Spleen (tissue), 7 donors: ENCODE data around the gene PDE2A.

Experiments
- POLR2AphosphoS5 ChIP-seq, 3 donors: sonication (generic); formaldehyde crosslinking; IDR thresholded peaks; one replicate each; pipeline ENCODE4 v1.5.1; 2017; ENCODE audit warnings: antibody characterized with exemption in 3 of 3
- TF ChIP-seq, protein P1 (sequence below), 11 experiments: fragments of 200-600 bp in 7 of 11; fragments of 450-650 bp in 4 of 11; sonication (generic) in 4 of 11; IDR thresholded peaks in 8 of 11; conservative IDR thresholded peaks in 3 of 11; 1 replicate in 7 of 11; 2 replicates in 4 of 11; pipeline versions ENCODE4 v1.4.0 to v1.8.0; 2016 to 2021; ENCODE audit warnings: antibody characterized with exemption in 11 of 11, inconsistent platforms in 4 of 11, mild to moderate bottlenecking in 1 of 11
- donor health status: DM: no; HTN: no; CAD: no; lungs with moderate emphysema.
- donor health status: DM: no; HTN: no; CAD: no.
- donor health status: DM: no; HTN: no; CAD: no.

DNA sequence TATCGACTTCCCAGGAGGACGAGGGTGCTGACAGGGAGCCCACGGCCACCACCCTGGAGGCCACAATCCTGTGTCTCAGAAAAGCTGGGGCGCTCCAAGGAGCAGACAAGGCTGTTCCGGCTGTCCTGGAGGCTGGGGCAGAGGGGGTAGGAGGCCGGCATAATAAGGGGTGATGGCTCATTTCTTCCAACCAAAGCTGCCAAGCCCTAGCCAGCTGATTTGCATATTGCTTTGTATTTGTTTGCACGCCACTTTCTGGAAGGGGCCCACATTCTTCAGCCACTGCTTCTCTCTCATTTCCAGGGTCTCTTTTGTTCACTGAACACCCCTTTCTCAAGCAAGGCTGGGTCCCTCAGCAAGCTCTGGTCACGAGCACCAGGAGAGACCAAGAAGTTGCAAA is 4.7 kb downstream of the PDE2A start:
- no peak for TF ChIP-seq POLR2AphosphoS5 (IDR thresholded peaks at IDR 0.05)
- TF ChIP-seq, protein P1, sequence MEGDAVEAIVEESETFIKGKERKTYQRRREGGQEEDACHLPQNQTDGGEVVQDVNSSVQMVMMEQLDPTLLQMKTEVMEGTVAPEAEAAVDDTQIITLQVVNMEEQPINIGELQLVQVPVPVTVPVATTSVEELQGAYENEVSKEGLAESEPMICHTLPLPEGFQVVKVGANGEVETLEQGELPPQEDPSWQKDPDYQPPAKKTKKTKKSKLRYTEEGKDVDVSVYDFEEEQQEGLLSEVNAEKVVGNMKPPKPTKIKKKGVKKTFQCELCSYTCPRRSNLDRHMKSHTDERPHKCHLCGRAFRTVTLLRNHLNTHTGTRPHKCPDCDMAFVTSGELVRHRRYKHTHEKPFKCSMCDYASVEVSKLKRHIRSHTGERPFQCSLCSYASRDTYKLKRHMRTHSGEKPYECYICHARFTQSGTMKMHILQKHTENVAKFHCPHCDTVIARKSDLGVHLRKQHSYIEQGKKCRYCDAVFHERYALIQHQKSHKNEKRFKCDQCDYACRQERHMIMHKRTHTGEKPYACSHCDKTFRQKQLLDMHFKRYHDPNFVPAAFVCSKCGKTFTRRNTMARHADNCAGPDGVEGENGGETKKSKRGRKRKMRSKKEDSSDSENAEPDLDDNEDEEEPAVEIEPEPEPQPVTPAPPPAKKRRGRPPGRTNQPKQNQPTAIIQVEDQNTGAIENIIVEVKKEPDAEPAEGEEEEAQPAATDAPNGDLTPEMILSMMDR (IDR thresholded peaks at IDR 0.05 in 8 of 11, conservative IDR thresholded peaks at IDR 0.05 in 3 of 11): no peak
